ENCODE data around the gene NUDT3.
"Not testable (repeated sequence)": the region's sequence is repeated elsewhere in the genome, so short reads cannot be mapped to it uniquely, and the experiment has no call there.

NUDT3 gene

DNA sequence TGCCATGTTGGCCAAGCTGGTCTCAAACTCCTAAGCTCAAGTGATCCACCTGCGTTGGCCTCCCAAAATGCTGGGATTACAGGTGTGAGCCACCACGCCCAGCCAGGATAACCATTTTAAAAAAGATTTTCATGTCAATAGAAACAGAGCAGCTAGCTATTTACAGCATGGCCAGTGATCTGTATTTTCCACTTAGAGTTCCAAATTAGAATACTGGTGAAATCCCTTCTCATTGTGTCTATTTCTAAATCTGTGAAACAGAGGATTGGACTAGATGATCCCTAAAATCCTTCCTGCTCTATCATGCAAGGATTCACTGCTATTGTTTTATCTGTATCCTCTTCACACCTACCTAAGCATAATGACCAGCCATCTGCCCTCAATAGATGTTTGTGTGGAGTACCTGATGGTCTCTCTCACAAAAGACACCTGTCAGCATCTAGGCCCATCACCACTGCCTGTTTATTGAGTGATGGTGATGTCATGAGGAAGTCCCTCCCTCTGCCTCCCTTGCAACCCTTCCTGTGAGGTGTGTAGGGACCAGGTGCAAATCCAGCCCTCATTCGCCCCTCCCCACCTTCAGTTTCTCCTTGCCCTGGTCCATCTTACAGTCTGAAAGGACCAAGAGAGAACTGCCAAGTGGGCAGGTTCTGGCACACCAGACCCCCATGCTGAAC lies 117.2 kb downstream of the NUDT3 start:
- H3K36me3 ChIP-seq (ENCODE audit: insufficient read depth), result no peaks in the 10 kb centered on the region
- no peak overlapping the region for H3K4me2 ChIP-seq
- H2AFZ ChIP-seq (ENCODE audit: low read depth), result no peak overlapping the region
- no peaks in the 10 kb centered on the region for H3K4me1 ChIP-seq (ENCODE audit: low read depth, poor library complexity, severe bottlenecking)
- TF ChIP-seq, protein P1, sequence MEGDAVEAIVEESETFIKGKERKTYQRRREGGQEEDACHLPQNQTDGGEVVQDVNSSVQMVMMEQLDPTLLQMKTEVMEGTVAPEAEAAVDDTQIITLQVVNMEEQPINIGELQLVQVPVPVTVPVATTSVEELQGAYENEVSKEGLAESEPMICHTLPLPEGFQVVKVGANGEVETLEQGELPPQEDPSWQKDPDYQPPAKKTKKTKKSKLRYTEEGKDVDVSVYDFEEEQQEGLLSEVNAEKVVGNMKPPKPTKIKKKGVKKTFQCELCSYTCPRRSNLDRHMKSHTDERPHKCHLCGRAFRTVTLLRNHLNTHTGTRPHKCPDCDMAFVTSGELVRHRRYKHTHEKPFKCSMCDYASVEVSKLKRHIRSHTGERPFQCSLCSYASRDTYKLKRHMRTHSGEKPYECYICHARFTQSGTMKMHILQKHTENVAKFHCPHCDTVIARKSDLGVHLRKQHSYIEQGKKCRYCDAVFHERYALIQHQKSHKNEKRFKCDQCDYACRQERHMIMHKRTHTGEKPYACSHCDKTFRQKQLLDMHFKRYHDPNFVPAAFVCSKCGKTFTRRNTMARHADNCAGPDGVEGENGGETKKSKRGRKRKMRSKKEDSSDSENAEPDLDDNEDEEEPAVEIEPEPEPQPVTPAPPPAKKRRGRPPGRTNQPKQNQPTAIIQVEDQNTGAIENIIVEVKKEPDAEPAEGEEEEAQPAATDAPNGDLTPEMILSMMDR (conservative IDR thresholded peaks at IDR 0.05; ENCODE audit: low read depth, low read length), result no peak
- no peaks in the 10 kb centered on the region for H4K20me1 ChIP-seq (ENCODE audit: insufficient read depth)
- no peaks in the 10 kb centered on the region for H3K79me2 ChIP-seq (ENCODE audit: insufficient read depth, low read depth)
- no peak overlapping the region for H3K27ac ChIP-seq
- H3K27me3 ChIP-seq (ENCODE audit: insufficient read depth, low read depth), result no peaks in the 10 kb centered on the region
- H3K4me3 ChIP-seq (IDR thresholded peaks at IDR 0.05; ENCODE audit: insufficient read depth, low read depth, low read length), result no peak overlapping the region
- H3K9ac ChIP-seq, result no peak overlapping the region

DNA sequence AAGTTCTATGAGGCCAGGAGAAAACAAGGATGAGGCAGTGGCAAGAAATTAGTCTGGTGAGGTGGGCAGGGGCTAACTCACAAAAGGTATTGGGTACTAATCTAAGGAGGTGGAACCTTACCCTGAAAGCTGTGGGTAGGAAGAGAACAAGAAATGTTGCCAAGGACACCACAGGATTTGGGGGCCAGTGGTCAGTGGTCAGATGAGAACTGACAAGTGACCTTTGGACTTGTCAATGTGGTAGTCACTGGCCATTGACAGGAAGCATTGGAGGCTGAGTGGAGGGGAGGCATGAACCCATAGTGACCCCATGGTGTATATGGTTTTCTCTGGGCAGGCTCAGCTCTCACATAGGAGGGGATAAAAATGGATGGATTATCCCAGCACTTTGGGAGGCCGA lies 118.3 kb downstream of the NUDT3 start:
- Histone ChIP-seq H3K79me2 (ENCODE audit: insufficient read depth, low read depth) (no peaks in the 10 kb centered on the region), H4K20me1 (ENCODE audit: insufficient read depth) (no peaks in the 10 kb centered on the region), H2AFZ (ENCODE audit: low read depth) (no peak overlapping the region), H3K27ac (no peak overlapping the region), H3K9ac (no peak overlapping the region), H3K4me2 (no peak overlapping the region), H3K36me3 (ENCODE audit: insufficient read depth) (no peaks in the 10 kb centered on the region), H3K4me3 (IDR thresholded peaks at IDR 0.05; ENCODE audit: insufficient read depth, low read depth, low read length) (no peak overlapping the region), H3K4me1 (ENCODE audit: low read depth, poor library complexity, severe bottlenecking) (no peaks in the 10 kb centered on the region), H3K27me3 (ENCODE audit: insufficient read depth, low read depth) (no peaks in the 10 kb centered on the region)
- TF ChIP-seq, protein P1 (conservative IDR thresholded peaks at IDR 0.05; ENCODE audit: low read depth, low read length), result no peak

DNA sequence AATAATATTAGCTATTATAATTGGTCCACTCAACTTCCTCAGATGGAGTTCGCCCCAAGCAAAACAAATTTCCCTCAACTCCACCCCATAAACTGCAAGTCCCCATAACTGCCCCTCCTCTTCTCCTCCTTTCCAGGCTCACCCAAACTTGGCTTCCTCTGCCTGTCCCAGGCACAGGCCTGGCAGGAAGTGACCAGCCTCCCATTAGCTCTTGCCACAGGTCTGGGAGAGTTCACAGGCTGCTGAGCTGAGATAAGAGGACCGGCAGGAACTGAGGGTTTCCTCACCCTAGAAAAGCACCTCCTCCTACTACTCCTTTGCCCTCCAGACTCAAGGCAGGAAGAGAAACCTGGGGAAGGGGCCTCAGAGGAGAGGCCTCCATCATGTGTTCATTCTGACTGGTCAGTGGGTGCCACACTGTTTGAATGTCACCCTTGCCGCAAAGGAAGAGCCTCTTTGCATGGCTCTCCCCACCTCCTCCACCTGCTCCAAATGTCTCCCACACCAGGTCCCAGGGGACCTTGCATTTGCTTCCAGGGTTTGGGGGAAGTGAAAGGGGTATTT lies 119.1 kb downstream of the NUDT3 start:
- H3K36me3 ChIP-seq (ENCODE audit: insufficient read depth), result no peaks in the 10 kb centered on the region
- no peaks in the 10 kb centered on the region for H3K27me3 ChIP-seq (ENCODE audit: insufficient read depth, low read depth)
- H4K20me1 ChIP-seq (ENCODE audit: insufficient read depth), result no peaks in the 10 kb centered on the region
- H3K4me3 ChIP-seq (IDR thresholded peaks at IDR 0.05; ENCODE audit: insufficient read depth, low read depth, low read length), result no peak overlapping the region
- H3K27ac ChIP-seq, result no peak overlapping the region
- H3K4me2 ChIP-seq, result no peak overlapping the region
- TF ChIP-seq, protein P1 (conservative IDR thresholded peaks at IDR 0.05; ENCODE audit: low read depth, low read length), result no peak
- H3K79me2 ChIP-seq (ENCODE audit: insufficient read depth, low read depth), result no peaks in the 10 kb centered on the region
- no peaks in the 10 kb centered on the region for H3K4me1 ChIP-seq (ENCODE audit: low read depth, poor library complexity, severe bottlenecking)
- no peak overlapping the region for H2AFZ ChIP-seq (ENCODE audit: low read depth)
- H3K9ac ChIP-seq, result no peak overlapping the region

DNA sequence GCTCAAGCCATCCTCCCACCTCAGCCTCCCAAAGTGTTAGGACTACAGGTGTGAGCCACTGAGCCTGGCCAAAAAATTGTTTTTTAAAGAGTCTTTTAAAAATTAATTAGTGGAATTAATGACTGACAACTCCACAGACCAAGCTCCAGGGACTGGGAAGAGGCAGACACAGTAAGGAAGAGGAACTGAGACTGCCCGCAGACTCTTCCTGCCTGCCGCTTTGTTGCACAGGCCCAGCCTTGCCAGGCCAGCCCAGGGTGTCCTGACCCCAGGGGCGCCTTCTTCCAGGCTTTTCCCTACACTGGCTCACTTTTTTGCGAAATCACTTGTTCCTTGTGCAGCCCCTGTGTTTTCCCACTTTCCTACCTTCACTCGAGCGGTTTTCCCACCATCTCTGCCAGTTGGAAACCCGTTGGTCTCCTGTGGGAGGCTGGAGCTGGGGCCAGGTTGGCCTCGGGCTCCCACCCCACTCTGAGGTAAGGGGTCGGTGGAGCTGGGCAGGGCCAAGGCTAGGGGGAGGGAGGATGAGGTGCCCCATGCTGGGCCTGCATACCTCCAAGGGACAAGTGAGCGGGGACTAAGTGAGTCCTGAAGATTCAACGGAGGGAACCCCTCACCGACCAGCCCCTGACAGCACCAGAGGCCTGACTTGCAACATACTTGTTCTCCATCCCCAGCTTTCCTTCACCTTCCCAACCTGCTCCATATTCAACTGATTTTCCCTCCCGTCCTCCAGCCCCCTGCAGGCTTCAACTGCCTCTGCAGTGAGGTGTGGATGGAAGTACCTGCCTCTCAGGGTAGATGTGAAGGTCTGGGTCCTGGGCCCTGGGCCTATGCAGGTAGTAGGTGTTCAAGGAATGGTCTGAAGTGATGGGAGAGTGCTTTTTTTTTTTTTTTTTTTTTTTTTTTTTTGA lies 120.2 kb downstream of the NUDT3 start:
- Histone ChIP-seq H3K4me2 (no peak overlapping the region), H3K4me1 (ENCODE audit: low read depth, poor library complexity, severe bottlenecking) (no peaks in the 10 kb centered on the region), H3K79me2 (ENCODE audit: insufficient read depth, low read depth) (no peaks in the 10 kb centered on the region), H2AFZ (ENCODE audit: low read depth) (no peak overlapping the region), H3K27ac (no peak overlapping the region), H3K4me3 (IDR thresholded peaks at IDR 0.05; ENCODE audit: insufficient read depth, low read depth, low read length) (no peak overlapping the region), H3K27me3 (ENCODE audit: insufficient read depth, low read depth) (no peaks in the 10 kb centered on the region), H4K20me1 (ENCODE audit: insufficient read depth) (no peaks in the 10 kb centered on the region), H3K9ac (no peak overlapping the region), H3K36me3 (ENCODE audit: insufficient read depth) (no peaks in the 10 kb centered on the region)
- TF ChIP-seq, protein P1 (conservative IDR thresholded peaks at IDR 0.05; ENCODE audit: low read depth, low read length), result no peak

DNA sequence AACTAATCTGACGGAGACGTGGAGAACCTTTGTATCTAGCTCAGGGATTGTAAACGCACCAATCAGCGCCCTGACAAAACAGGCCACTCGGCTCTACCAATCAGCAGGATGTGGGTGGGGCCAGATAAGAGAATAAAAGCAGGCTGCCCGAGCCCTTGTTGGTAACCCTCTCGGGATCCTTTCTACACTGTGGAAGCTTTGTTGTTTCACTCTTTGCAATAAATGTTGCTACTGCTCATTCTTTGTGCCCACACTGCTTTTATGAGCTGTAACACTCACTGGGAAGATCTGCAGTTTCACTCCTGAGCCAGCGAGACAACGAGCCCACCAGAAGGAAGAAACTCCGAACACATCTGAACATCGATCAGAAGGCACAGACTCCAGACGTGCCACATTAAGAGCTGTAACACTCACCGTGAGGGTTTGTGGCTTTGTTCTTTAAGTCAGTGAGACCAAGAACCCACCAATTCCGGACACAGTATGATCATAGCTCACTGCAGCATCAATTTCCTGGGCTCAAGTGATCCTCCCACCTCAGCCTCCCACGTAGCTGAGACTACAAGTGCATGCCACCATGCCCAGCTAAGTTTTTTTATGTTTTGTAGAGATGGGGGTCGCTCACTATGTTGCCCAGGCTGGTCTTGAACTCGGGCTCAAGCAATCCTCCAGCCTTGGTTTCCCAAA lies 122.7 kb downstream of the NUDT3 start:
- H3K27me3 ChIP-seq (ENCODE audit: insufficient read depth, low read depth), result not testable (repeated sequence)

DNA sequence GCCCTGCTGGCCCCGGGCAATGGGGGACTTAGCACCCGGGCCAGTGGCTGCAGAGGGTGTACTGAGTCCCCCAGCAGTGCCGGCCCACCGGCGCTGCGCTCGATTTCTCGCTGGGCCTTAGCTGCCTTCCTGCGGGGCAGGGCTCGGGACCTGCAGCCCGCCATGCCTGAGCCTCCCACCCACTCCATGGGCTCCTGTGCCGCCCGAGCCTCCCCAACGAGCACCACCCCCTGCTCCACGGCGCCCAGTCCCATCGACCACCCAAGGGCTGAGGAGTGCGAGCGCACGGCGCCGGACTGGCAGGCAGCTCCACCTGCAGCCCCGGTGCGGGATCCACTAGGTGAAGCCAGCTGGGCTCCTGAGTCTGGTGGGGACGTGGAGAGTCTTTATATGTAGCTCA lies 123.3 kb downstream of the NUDT3 start:
- not testable (repeated sequence) for H2AFZ ChIP-seq (ENCODE audit: low read depth); H3K79me2 ChIP-seq (ENCODE audit: insufficient read depth, low read depth); H3K9ac ChIP-seq; H3K27ac ChIP-seq; H3K4me2 ChIP-seq; H3K36me3 ChIP-seq (ENCODE audit: insufficient read depth); H4K20me1 ChIP-seq (ENCODE audit: insufficient read depth); H3K27me3 ChIP-seq (ENCODE audit: insufficient read depth, low read depth); H3K4me3 ChIP-seq (IDR thresholded peaks at IDR 0.05; ENCODE audit: insufficient read depth, low read depth, low read length); H3K4me1 ChIP-seq (ENCODE audit: low read depth, poor library complexity, severe bottlenecking)

More for the DNA sequence above, 122.7 kb downstream of the NUDT3 start:
- not testable (repeated sequence) for H3K4me3 ChIP-seq (IDR thresholded peaks at IDR 0.05; ENCODE audit: insufficient read depth, low read depth, low read length); H3K79me2 ChIP-seq (ENCODE audit: insufficient read depth, low read depth); H4K20me1 ChIP-seq (ENCODE audit: insufficient read depth); H3K4me1 ChIP-seq (ENCODE audit: low read depth, poor library complexity, severe bottlenecking); H3K36me3 ChIP-seq (ENCODE audit: insufficient read depth); H3K4me2 ChIP-seq; H3K27ac ChIP-seq; H2AFZ ChIP-seq (ENCODE audit: low read depth); H3K9ac ChIP-seq
